Spleen (tissue), 7 donors: ENCODE measurements around the gene GAB2.
"Not testable (repeated sequence)": the region's sequence is repeated elsewhere in the genome, so short reads cannot be mapped to it uniquely, and the experiment has no call there.

Experiments
- CTCF ChIP-seq, 11 experiments: fragments of 200-600 bp in 7 of 11; fragments of 450-650 bp in 4 of 11; sonication (generic) in 4 of 11; IDR thresholded peaks in 8 of 11; conservative IDR thresholded peaks in 3 of 11; 1 replicate in 7 of 11; 2 replicates in 4 of 11; pipeline versions ENCODE4 v1.4.0 to v1.8.0; 2016 to 2021; ENCODE audit warnings: antibody characterized with exemption in 11 of 11, inconsistent platforms in 4 of 11, mild to moderate bottlenecking in 1 of 11
- POLR2A ChIP-seq, 3 donors: fragments of 450-650 bp; IDR thresholded peaks; one replicate each; pipeline ENCODE4 v1.5.1; 2017; ENCODE audit warnings: antibody characterized with exemption in 3 of 3, mild to moderate bottlenecking in 1 of 3
- POLR2AphosphoS5 ChIP-seq, 3 donors: sonication (generic); formaldehyde crosslinking; IDR thresholded peaks; one replicate each; pipeline ENCODE4 v1.5.1; 2017; ENCODE audit warnings: antibody characterized with exemption in 3 of 3
- donor health status: DM: no; HTN: no; CAD: no; lungs with moderate emphysema.
- donor health status: DM: no; HTN: no; CAD: no.
- donor health status: DM: no; HTN: no; CAD: no.

- TF ChIP-seq CTCF (IDR thresholded peaks at IDR 0.05 in 8 of 11, conservative IDR thresholded peaks at IDR 0.05 in 3 of 11); POLR2AphosphoS5 (IDR thresholded peaks at IDR 0.05); POLR2A (IDR thresholded peaks at IDR 0.05): not testable (repeated sequence)
Observed at GRCh38 chr11:78464787-78465168, 47.2 kb upstream of the GAB2 start.
